K562 (cell line): ENCODE results near the gene FBXW7. TPM values are rescaled to one million over a fixed set of nuclear protein-coding genes. Genes with fewer than 3 reads are reported as not detected.

Experiments
- ATAC-seq: fragments of 200-7000 bp; cut with Tn5 transposase; 3 replicates; pipeline ENCODE4 v1.9.1; 2020; ENCODE audit warnings: moderate library complexity
- BruUV-seq: library from RNA; stranded (reverse); fragments of 400-500 nt; replicated peaks from 2 replicates; lab custom pipeline; 2021; lab: Mats Ljungman, UMichigan
- CTCF ChIA-PET: fragments of 300-600 bp; formaldehyde crosslinking; extraction: SDS; loops from one replicate; lab custom pipeline; 2021; ENCODE audit warnings: low intra/inter-chr PET ratio; lab: Yijun Ruan, JAX
- POLR2A ChIA-PET: fragments of 300-600, 350-650 bp; sonication (Branson Sonifier 250); formaldehyde crosslinking; extraction: SDS; loops from one replicate; lab custom pipeline; 2021; ENCODE audit warnings: antibody characterized with exemption, inconsistent platforms; lab: Yijun Ruan, JAX
- DNase-seq, 4 experiments: peaks; one replicate each; pipeline versions ENCODE4 v3.0.0 to v3.0.0-alpha.2; 2011 to 2018; ENCODE audit warnings: low spot score in 3 of 4, mixed read lengths in 3 of 4; ENCODE audit errors: extremely low read depth in 1 of 4
- FAIRE-seq: peaks from 2 replicates; lab custom pipeline; 2011; peaks lifted over from hg19 to GRCh38; lab: Jason Lieb, UNC
- H2AFZ ChIP-seq: 2 replicates; pipeline ENCODE4 v1.6.0; 2011; ENCODE audit warnings: low read depth, low read length, control low read depth, inconsistent platforms
- H3K27ac ChIP-seq: fragments of 200-600 bp; 3 replicates; pipeline ENCODE4 v1.8.0; 2011; ENCODE audit warnings: low read depth, mild to moderate bottlenecking, control low read depth, inconsistent platforms, low read length, moderate library complexity, mixed read lengths; ENCODE audit errors: extremely low read depth
- H3K27me3 ChIP-seq, 2 experiments: fragments of 300-600 bp in 1 of 2; 2 replicates in 1 of 2; 3 replicates in 1 of 2; pipeline versions ENCODE4 v1.6.0 to v1.8.0; 2011; ENCODE audit warnings: inconsistent platforms in 2 of 2, low read length in 2 of 2, mild to moderate bottlenecking in 1 of 2, mixed read lengths in 1 of 2, moderate library complexity in 1 of 2; ENCODE audit not compliant: control insufficient read depth in 2 of 2, insufficient read depth in 2 of 2
- H3K36me3 ChIP-seq: fragments of 300-600 bp; 3 replicates; pipeline ENCODE4 v1.8.0; 2011; ENCODE audit warnings: mild to moderate bottlenecking, low read length, inconsistent platforms; ENCODE audit not compliant: control insufficient read depth, insufficient read depth
- H3K4me1 ChIP-seq, 2 experiments: fragments of 200-600 bp in 1 of 2; replicated peaks in 1 of 2; 2 replicates in 1 of 2; 3 replicates in 1 of 2; pipeline versions ENCODE4 v1.5.1 to v1.8.0; 2011; ENCODE audit warnings: inconsistent platforms in 2 of 2, low read length in 2 of 2, mild to moderate bottlenecking in 1 of 2, mixed read lengths in 1 of 2, moderate library complexity in 1 of 2; ENCODE audit not compliant: control insufficient read depth in 2 of 2, insufficient read depth in 2 of 2
- H3K4me2 ChIP-seq: 2 replicates; pipeline ENCODE4 v1.6.1; 2011; ENCODE audit warnings: low read length, control low read depth, inconsistent platforms, mixed read lengths; ENCODE audit not compliant: insufficient read depth
- H3K4me3 ChIP-seq: fragments of 200-600 bp; sonication (generic), shearing (Covaris generic); 2 replicates; pipeline ENCODE4 v1.5.1; 2016; ENCODE audit warnings: control low read depth, inconsistent platforms
- H3K79me2 ChIP-seq: fragments of 200-600 bp; 3 replicates; pipeline ENCODE4 v1.8.0; 2011; ENCODE audit warnings: low read length, inconsistent platforms; ENCODE audit not compliant: control insufficient read depth, insufficient read depth
- H3K9ac ChIP-seq, 2 experiments: 2 replicates each; pipeline versions ENCODE4 v1.6.0 to v1.6.1; 2011; ENCODE audit warnings: low read depth in 2 of 2, low read length in 2 of 2, control low read depth in 1 of 2, inconsistent platforms in 1 of 2, mild to moderate bottlenecking in 1 of 2, mixed read lengths in 1 of 2; ENCODE audit not compliant: insufficient read depth in 1 of 2
- H3K9me1 ChIP-seq: one replicate; pipeline ENCODE4 v1.6.0; 2011; ENCODE audit warnings: inconsistent platforms, mild to moderate bottlenecking, low read length, moderate library complexity; ENCODE audit not compliant: control insufficient read depth, insufficient read depth
- H3K9me3 ChIP-seq: replicated peaks from 2 replicates; pipeline ENCODE4 v1.5.1; 2011; ENCODE audit warnings: low read depth, low read length, inconsistent platforms; ENCODE audit not compliant: control insufficient read depth, insufficient read depth
- H4K20me1 ChIP-seq: replicated peaks from 2 replicates; pipeline ENCODE4 v1.6.1; 2011; ENCODE audit warnings: low read length, inconsistent platforms, mixed read lengths; ENCODE audit not compliant: control insufficient read depth, insufficient read depth
- GATA2 ChIP-seq: sonication (generic); formaldehyde crosslinking; IDR thresholded peaks from 2 replicates; pipeline ENCODE4 v1.4.0; 2020; ENCODE audit warnings: mild to moderate bottlenecking, missing genetic modification reagents
- PHF21A ChIP-seq: fragments of 450-650 bp; IDR thresholded peaks from 2 replicates; pipeline ENCODE4 v1.6.1; 2017; ENCODE audit warnings: low read depth, borderline replicate concordance
- YBX1 ChIP-seq: fragments of 450-650 bp; IDR thresholded peaks from 2 replicates; pipeline ENCODE4 v1.7.1; 2016; ENCODE audit warnings: mild to moderate bottlenecking
- ZNF197 ChIP-seq: fragments of 200-800 bp; sonication (Bioruptor generic); IDR thresholded peaks from 2 replicates; pipeline ENCODE4 v1.6.1; 2016; ENCODE audit warnings: low read depth, missing genetic modification characterization, missing compliant biosample characterization
- ZNF444 ChIP-seq: fragments of 250-450 bp; sonication (Bioruptor Pico); IDR thresholded peaks from 2 replicates; pipeline ENCODE4 v1.4.0; 2020; ENCODE audit warnings: mild to moderate bottlenecking, moderate library complexity
- WGBS: fragments of 100-300 bp; shearing (Covaris generic); methylation state at CpG from one replicate; pipeline ENCODE4 v1.1.6; 2016; ENCODE audit warnings: low coverage, mixed read lengths; ENCODE audit not compliant: insufficient coverage; ENCODE audit errors: missing lambda C conversion rate; 5-methylcytosine and 5-hydroxymethylcytosine counted together
- in situ Hi-C: fragments of 300-500 bp; cut with MboI; formaldehyde crosslinking; loops from 4 replicates; pipeline ENCODE4 v1.15.0; 2018; ENCODE audit warnings: inconsistent platforms, mixed read lengths
- intact Hi-C: fragments of 100-400 bp; cut with micrococcal nuclease; formaldehyde crosslinking; loops from 2 replicates; pipeline ENCODE4 v1.14.2; 2022
- polyA plus RNA-seq, 8 experiments: library from polyadenylated mRNA; depleted of rRNA in 4 of 8; stranded (reverse) in 5 of 8; unstranded in 3 of 8; fragments of >200 nt; fragmentation: Nextera tagmentation in 2 of 8; fragmentation: Illumina TruSeq in 1 of 8; extraction: Ambion mirVana in 2 of 8; extraction: Trizol in 1 of 8; gene quantifications; 2 replicates each; pipeline versions ENCODE4 v1.2.1 to v1.2.3, GENCODE V29; 2011 to 2014; ENCODE audit warnings: inconsistent platforms in 1 of 8, missing spikeins in 1 of 8
- total RNA-seq, 7 experiments: library from RNA; depleted of rRNA in 6 of 7; stranded (reverse); fragments of >200 nt in 6 of 7; fragmentation: Illumina TruSeq in 2 of 7; extraction: Trizol in 2 of 7; gene quantifications; 2 replicates each; pipeline versions ENCODE4 v1.2.1 to v1.2.3, GENCODE V29; 2011 to 2021; ENCODE audit warnings: low replicate concordance in 1 of 7
- TF ChIP-seq, protein P1 (sequence below), 2 experiments: fragments of 450-650 bp; IDR thresholded peaks; 2 replicates each; pipeline ENCODE4 v1.6.1; 2016
- TF ChIP-seq, protein P2 (sequence below): sonication (generic); formaldehyde crosslinking; IDR thresholded peaks from 2 replicates; pipeline ENCODE4 v1.9.0; 2022; ENCODE audit warnings: mild to moderate bottlenecking, missing genetic modification reagents
- TF ChIP-seq, protein P3 (sequence below): fragments of 450-650 bp; IDR thresholded peaks from 2 replicates; pipeline ENCODE4 v1.6.1; 2016; ENCODE audit warnings: antibody characterized with exemption

The FBXW7 gene
- total and polyA plus RNA-seq, 9 of the 15 experiments (the other 6 are each of a cell fraction or from before 2014, with no cell fraction given): 6.8 to 44.2 (median 16.4) TPM

DNA sequence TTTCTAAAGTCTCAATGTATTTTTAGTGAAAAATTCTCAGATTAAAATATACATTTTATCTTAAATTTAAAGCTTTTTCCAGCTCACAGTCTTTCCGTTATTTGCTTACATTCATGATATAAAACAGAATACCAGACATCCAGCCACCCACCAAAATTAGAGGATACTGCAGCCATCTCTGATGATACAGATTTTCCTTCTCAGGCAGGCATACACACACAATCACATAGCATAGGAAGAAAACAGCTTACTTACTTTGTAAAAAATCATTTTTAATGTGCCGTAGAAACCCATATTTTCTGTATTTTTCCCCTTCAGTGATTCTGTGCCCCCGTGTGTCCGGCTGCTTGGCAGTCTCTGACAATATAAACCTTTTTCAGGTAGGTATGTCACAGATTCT lies 183.7 kb downstream of the FBXW7 start:
- Histone ChIP-seq H3K9me1 (no peaks in the 10 kb centered on the region), H3K27ac (no peak overlapping the region), H3K36me3 (no peaks in the 10 kb centered on the region), H2AFZ (0 out of 2 replicates have a peak overlapping the region, but pooled peaks have one; percentile 26), H3K4me1 (peaks cover 0 to 4% of the 10 kb centered on the region in 2 experiments; a peak in 2 of 5 replicates), H3K9me3 (no peaks in the 10 kb centered on the region)
- POLR2A ChIA-PET: interaction anchor here (1.7 kb wide), 1 partner anchor 12 kb away, joined by 3 read pairs; no protein-coding TSS in a partner anchor
- intact Hi-C loops: no loop called here
- BruUV-seq: no TSS peak
- TF ChIP-seq, protein P1, sequence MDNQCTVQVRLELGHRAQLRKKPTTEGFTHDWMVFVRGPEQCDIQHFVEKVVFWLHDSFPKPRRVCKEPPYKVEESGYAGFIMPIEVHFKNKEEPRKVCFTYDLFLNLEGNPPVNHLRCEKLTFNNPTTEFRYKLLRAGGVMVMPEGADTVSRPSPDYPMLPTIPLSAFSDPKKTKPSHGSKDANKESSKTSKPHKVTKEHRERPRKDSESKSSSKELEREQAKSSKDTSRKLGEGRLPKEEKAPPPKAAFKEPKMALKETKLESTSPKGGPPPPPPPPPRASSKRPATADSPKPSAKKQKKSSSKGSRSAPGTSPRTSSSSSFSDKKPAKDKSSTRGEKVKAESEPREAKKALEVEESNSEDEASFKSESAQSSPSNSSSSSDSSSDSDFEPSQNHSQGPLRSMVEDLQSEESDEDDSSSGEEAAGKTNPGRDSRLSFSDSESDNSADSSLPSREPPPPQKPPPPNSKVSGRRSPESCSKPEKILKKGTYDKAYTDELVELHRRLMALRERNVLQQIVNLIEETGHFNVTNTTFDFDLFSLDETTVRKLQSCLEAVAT (IDR thresholded peaks at IDR 0.05): no peak
- TF ChIP-seq PHF21A (no peak), YBX1 (no peak), GATA2 (CRISPR knock-in tag) (no peak), ZNF197 (no peak), ZNF444 (CRISPR knock-in tag) (no peak)
- TF ChIP-seq, protein P2, sequence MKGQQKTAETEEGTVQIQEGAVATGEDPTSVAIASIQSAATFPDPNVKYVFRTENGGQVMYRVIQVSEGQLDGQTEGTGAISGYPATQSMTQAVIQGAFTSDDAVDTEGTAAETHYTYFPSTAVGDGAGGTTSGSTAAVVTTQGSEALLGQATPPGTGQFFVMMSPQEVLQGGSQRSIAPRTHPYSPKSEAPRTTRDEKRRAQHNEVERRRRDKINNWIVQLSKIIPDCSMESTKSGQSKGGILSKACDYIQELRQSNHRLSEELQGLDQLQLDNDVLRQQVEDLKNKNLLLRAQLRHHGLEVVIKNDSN (CRISPR knock-in tag): no peak
- TF ChIP-seq, protein P3, sequence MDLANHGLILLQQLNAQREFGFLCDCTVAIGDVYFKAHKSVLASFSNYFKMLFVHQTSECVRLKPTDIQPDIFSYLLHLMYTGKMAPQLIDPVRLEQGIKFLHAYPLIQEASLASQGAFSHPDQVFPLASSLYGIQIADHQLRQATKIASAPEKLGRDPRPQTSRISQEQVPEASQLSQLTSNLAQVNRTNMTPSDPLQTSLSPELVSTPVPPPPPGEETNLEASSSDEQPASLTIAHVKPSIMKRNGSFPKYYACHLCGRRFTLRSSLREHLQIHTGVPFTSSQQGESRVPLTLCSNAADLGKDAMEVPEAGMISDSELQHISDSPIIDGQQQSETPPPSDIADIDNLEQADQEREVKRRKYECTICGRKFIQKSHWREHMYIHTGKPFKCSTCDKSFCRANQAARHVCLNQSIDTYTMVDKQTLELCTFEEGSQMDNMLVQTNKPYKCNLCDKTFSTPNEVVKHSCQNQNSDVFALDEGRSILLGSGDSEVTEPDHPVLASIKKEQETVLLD: no peak
- TF ChIP-seq, all 486 proteins: peak for 0
- WGBS: 55% methylated on average over 4 of the region's 4 CpGs
- FAIRE-seq: no peak
- H3K4me2 ChIP-seq: peak overlapping the region; percentile 60; the same call in 1 of the 2 replicates
- no peaks in the 10 kb centered on the region for H3K27me3 ChIP-seq
- H3K4me3 ChIP-seq: no peak overlapping the region
- no peak for DNase-seq
- in situ Hi-C loops: no loop called here
- 0 out of 2 replicates have a peak, but pooled peaks cover 6% of the 10 kb centered on the region for H4K20me1 ChIP-seq
- CTCF ChIA-PET: no interaction called here
- no peak overlapping the region for H3K9ac ChIP-seq
- H3K79me2 ChIP-seq: 0 out of 3 replicates have a peak, but pooled peaks cover 3% of the 10 kb centered on the region
- ATAC-seq: peak; percentile 26; the same call in 2 of the 3 replicates
